NB4 (cell line): Measurements from ENCODE around the gene CACNA2D4.

Experiments
- POLR2A ChIP-seq: IDR thresholded peaks from 2 replicates; pipeline ENCODE4 v1.6.1; 2011; ENCODE audit warnings: mild to moderate bottlenecking; ENCODE audit not compliant: insufficient read length; ENCODE audit errors: extremely low read depth
- TF ChIP-seq, protein P1 (sequence below): IDR thresholded peaks from one replicate; pipeline ENCODE4 v1.5.1; 2012; ENCODE audit warnings: low read depth, low read length

DNA sequence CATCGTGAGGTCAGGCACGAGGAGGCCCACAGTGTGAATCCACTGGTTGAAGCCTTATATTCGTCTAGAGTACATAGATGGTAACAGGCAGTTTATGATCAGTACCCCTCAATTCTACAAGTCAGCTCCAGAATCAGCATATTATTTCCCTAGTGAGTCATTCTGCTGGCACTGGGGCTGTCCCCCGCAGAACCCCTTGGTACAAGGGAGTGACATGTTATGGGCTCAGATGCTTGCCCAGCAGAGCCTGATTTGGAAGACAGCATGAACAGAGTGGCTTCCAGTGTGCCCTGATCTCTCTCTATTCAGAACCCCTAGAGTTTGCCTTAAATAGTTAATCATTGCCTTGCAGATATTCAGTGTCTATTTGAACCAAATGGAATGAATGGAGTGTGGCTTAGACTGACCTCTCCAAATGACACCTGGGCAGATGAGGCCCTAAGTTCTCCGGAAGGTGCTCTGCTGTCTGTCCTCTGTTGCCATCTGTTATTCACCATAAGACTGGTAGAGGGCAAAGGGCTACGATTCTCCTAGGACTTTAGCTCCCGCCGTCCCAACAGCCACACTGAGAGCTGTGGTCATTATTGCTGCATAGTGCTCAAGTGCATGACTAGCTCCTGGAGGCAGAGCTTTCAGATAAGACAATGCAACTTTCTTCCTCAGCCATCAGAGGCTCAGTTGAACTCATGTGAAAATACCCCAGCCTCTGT, 41.1 kb downstream of the CACNA2D4 start:
- TF ChIP-seq, protein P1, sequence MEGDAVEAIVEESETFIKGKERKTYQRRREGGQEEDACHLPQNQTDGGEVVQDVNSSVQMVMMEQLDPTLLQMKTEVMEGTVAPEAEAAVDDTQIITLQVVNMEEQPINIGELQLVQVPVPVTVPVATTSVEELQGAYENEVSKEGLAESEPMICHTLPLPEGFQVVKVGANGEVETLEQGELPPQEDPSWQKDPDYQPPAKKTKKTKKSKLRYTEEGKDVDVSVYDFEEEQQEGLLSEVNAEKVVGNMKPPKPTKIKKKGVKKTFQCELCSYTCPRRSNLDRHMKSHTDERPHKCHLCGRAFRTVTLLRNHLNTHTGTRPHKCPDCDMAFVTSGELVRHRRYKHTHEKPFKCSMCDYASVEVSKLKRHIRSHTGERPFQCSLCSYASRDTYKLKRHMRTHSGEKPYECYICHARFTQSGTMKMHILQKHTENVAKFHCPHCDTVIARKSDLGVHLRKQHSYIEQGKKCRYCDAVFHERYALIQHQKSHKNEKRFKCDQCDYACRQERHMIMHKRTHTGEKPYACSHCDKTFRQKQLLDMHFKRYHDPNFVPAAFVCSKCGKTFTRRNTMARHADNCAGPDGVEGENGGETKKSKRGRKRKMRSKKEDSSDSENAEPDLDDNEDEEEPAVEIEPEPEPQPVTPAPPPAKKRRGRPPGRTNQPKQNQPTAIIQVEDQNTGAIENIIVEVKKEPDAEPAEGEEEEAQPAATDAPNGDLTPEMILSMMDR, result no peak
- TF ChIP-seq POLR2A, result no peak
